Stomach (tissue), 19 donors: Measurements from ENCODE around the gene GPI. TPM values are rescaled to one million over a fixed set of nuclear protein-coding genes. Genes with fewer than 3 reads are reported as not detected.
A peak's percentile ranks its signal among the peaks of the same experiment; 100 is the strongest.

Experiments used
- DNase-seq, 2 donors: peaks; one replicate each; pipeline versions ENCODE4 v3.0.0 to v3.0.0-alpha.2; 2013 to 2019
- H3K27ac ChIP-seq, 5 donors: fragments of 200-600 bp in 4 of 5; sonication (generic) in 4 of 5; one replicate each; pipeline ENCODE4 v1.5.1; 2013 to 2019; ENCODE audit warnings: mild to moderate bottlenecking in 1 of 5, moderate library complexity in 1 of 5
- H3K27me3 ChIP-seq, 3 donors: fragments of 200-600 bp; sonication (generic); one replicate each; pipeline ENCODE4 v1.5.1; 2017 to 2019; ENCODE audit warnings: mixed run types in 1 of 3
- H3K36me3 ChIP-seq, 4 donors: fragments of 200-600 bp; sonication (generic); 1 replicate in 3 of 4; 2 replicates in 1 of 4; pipeline ENCODE4 v1.5.1; 2016 to 2019
- H3K4me1 ChIP-seq, 4 donors: fragments of 200-600 bp; sonication (generic); one replicate each; pipeline ENCODE4 v1.5.1; 2016 to 2019
- H3K4me3 ChIP-seq, 4 donors: fragments of 200-600 bp; sonication (generic) in 3 of 4; one replicate each; pipeline ENCODE4 v1.5.1; 2016 to 2019; ENCODE audit warnings: mild to moderate bottlenecking in 1 of 4
- H3K9me3 ChIP-seq, 4 donors: fragments of 200-600 bp; sonication (generic); one replicate each; pipeline ENCODE4 v1.5.1; 2016 to 2019
- EP300 ChIP-seq: sonication (generic); formaldehyde crosslinking; IDR thresholded peaks from one replicate; pipeline ENCODE4 v1.6.1; 2017; ENCODE audit warnings: antibody characterized with exemption
- POLR2A ChIP-seq, 4 donors: fragments of 450-650 bp; IDR thresholded peaks; one replicate each; pipeline ENCODE4 v1.6.1; 2016; ENCODE audit warnings: antibody characterized with exemption in 4 of 4, control low read depth in 2 of 4, mild to moderate bottlenecking in 1 of 4, moderate library complexity in 1 of 4
- POLR2AphosphoS5 ChIP-seq, 3 donors: sonication (generic); formaldehyde crosslinking; IDR thresholded peaks; one replicate each; pipeline ENCODE4 v1.6.1; 2016; ENCODE audit warnings: antibody characterized with exemption in 3 of 3
- WGBS, 5 donors: extraction: QIAGEN DNeasy Blood & Tissue Kit in 3 of 5; methylation state at CpG; one replicate each; pipeline versions ENCODE4 v1.1.5 to v1.1.7; 2013 to 2018; 5-methylcytosine and 5-hydroxymethylcytosine counted together
- intact Hi-C: fragments of 100-400 bp; cut with DNase I; formaldehyde crosslinking; loops from one replicate; pipeline ENCODE4 v1.15.1; 2023; ENCODE audit warnings: low total_unique reads
- long read RNA-seq, 10 donors: transcript quantifications; one replicate each; lab custom pipeline, GENCODE V29; 2026
- polyA plus RNA-seq, 3 donors: library from polyadenylated mRNA; stranded (reverse); fragments of 200-250 nt; gene quantifications; one replicate each; pipeline ENCODE4 v1.2.3, GENCODE V29; 2013
- total RNA-seq, 5 donors: library from RNA; depleted of rRNA; stranded (reverse); fragments of >200 nt; gene quantifications; one replicate each; pipeline versions ENCODE4 v1.1.0 to v1.2.3, GENCODE V29; 2014 to 2016
- TF ChIP-seq, protein P1 (sequence below), 7 experiments: fragments of 450-650 bp in 4 of 7; fragments of 200-600 bp in 3 of 7; sonication (generic) in 3 of 7; IDR thresholded peaks; one replicate each; pipeline ENCODE4 v1.5.1; 2016 to 2019; ENCODE audit warnings: antibody characterized with exemption in 7 of 7, control low read depth in 2 of 7, mild to moderate bottlenecking in 1 of 7
- donor health status: healthy with polysubstance abuse.
- donor health status: Bipolar disorder and iron deficiency.
- donor health status: healthy.

The GPI gene
- total RNA-seq = 100 to 1,000 TPM in 4 of 5 donors, 10 to 100 TPM in 1; 93.2 to 306 (median 110) TPM
- polyA plus RNA-seq = 10 to 100 TPM; 66.1 to 80.9 (median 67.8) TPM
- long read RNA-seq, donor 1, full-length matches to known transcripts = 18 of 18 reads
- long read RNA-seq, donor 1, partial matches to known transcripts = 0 of 18 reads
- long read RNA-seq, donor 1, other reads (novel, unspliced or antisense) = 0 of 18 reads
- long read RNA-seq, donor 2, full-length matches to known transcripts = 21 of 21 reads
- long read RNA-seq, donor 2, partial matches to known transcripts = 0 of 21 reads
- long read RNA-seq, donor 2, other reads (novel, unspliced or antisense) = 0 of 21 reads
- long read RNA-seq, donor 3, full-length matches to known transcripts = 25 of 25 reads
- long read RNA-seq, donor 3, partial matches to known transcripts = 0 of 25 reads
- long read RNA-seq, donor 3, other reads (novel, unspliced or antisense) = 0 of 25 reads
- long read RNA-seq, donor 4, full-length matches to known transcripts = 2 of 2 reads
- long read RNA-seq, donor 4, partial matches to known transcripts = 0 of 2 reads
- long read RNA-seq, donor 4, other reads (novel, unspliced or antisense) = 0 of 2 reads
- long read RNA-seq, donor 5, full-length matches to known transcripts = 18 of 24 reads
- long read RNA-seq, donor 5, partial matches to known transcripts = 6 of 24 reads
- long read RNA-seq, donor 5, other reads (novel, unspliced or antisense) = 0 of 24 reads
- long read RNA-seq, donor 6, full-length matches to known transcripts = 37 of 57 reads
- long read RNA-seq, donor 6, partial matches to known transcripts = 20 of 57 reads
- long read RNA-seq, donor 6, other reads (novel, unspliced or antisense) = 0 of 57 reads
- long read RNA-seq, donor 7, full-length matches to known transcripts = 28 of 39 reads
- long read RNA-seq, donor 7, partial matches to known transcripts = 11 of 39 reads
- long read RNA-seq, donor 7, other reads (novel, unspliced or antisense) = 0 of 39 reads
- long read RNA-seq, donor 8, full-length matches to known transcripts = 34 of 34 reads
- long read RNA-seq, donor 8, partial matches to known transcripts = 0 of 34 reads
- long read RNA-seq, donor 8, other reads (novel, unspliced or antisense) = 0 of 34 reads
- long read RNA-seq, donor 9, full-length matches to known transcripts = 36 of 62 reads
- long read RNA-seq, donor 9, partial matches to known transcripts = 26 of 62 reads
- long read RNA-seq, donor 9, other reads (novel, unspliced or antisense) = 0 of 62 reads
- long read RNA-seq, donor 10, full-length matches to known transcripts = 15 of 15 reads
- long read RNA-seq, donor 10, partial matches to known transcripts = 0 of 15 reads
- long read RNA-seq, donor 10, other reads (novel, unspliced or antisense) = 0 of 15 reads

DNA sequence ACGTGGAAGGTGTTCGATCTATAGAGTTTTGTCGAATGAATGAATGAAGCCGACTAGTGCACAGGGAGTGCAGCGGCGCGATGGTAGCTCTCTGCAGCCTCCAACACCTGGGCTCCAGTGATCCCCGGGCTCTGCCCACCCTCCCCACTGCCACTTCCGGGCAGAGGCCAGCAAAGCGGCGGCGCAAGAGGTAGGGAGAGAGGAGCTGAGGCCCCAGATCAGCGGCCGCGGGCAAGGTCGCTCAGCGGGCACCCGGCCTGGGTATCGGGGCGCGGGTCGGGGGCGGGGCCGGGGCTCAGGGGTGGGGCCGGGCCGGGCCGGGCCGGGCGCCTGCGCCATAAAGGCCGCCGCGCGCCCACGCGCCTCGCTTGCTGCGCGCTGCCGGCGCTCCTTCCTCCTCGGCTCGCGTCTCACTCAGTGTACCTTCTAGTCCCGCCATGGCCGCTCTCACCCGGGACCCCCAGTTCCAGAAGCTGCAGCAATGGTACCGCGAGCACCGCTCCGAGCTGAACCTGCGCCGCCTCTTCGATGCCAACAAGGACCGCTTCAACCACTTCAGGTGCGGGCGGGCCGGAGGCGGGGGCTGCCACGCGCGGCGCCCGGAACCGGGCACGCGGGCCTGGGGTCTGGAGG is at the start of gene GPI:
TSS of gene GPI (plus strand) at position 367 of the 633 bp plus-strand sequence. CDS start at position 438, 71 bp downstream.
- TF ChIP-seq EP300 (no peak), POLR2AphosphoS5 (IDR thresholded peaks at IDR 0.05) (peak in 2 of 3 donors; percentile 64 to 68), POLR2A (IDR thresholded peaks at IDR 0.05) (no peak)
- TF ChIP-seq, protein P1, sequence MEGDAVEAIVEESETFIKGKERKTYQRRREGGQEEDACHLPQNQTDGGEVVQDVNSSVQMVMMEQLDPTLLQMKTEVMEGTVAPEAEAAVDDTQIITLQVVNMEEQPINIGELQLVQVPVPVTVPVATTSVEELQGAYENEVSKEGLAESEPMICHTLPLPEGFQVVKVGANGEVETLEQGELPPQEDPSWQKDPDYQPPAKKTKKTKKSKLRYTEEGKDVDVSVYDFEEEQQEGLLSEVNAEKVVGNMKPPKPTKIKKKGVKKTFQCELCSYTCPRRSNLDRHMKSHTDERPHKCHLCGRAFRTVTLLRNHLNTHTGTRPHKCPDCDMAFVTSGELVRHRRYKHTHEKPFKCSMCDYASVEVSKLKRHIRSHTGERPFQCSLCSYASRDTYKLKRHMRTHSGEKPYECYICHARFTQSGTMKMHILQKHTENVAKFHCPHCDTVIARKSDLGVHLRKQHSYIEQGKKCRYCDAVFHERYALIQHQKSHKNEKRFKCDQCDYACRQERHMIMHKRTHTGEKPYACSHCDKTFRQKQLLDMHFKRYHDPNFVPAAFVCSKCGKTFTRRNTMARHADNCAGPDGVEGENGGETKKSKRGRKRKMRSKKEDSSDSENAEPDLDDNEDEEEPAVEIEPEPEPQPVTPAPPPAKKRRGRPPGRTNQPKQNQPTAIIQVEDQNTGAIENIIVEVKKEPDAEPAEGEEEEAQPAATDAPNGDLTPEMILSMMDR (IDR thresholded peaks at IDR 0.05) = no peak
- DNase-seq = peak; percentile 69 to 84
- Histone ChIP-seq H3K4me3 (peak within 1 kb of the TSS; percentile 92 to 99 (median 97)), H3K27me3 (no peaks in the 10 kb centered on the region), H3K4me1 (peaks cover 19 to 52% (median 45%) of the 10 kb centered on the region in 4 donors), H3K27ac (peak within 1 kb of the TSS; percentile 83 to 88 (median 87)), H3K9me3 (no peaks in the 10 kb centered on the region), H3K36me3 (peaks cover 16 to 35% (median 33%) of the 10 kb centered on the region in 4 donors)
- 0 to 1% (median 0%) methylated on average over 19 to 66 of the region's 67 CpGs for WGBS, 5 donors
- intact Hi-C loops = no loop called here

DNA sequence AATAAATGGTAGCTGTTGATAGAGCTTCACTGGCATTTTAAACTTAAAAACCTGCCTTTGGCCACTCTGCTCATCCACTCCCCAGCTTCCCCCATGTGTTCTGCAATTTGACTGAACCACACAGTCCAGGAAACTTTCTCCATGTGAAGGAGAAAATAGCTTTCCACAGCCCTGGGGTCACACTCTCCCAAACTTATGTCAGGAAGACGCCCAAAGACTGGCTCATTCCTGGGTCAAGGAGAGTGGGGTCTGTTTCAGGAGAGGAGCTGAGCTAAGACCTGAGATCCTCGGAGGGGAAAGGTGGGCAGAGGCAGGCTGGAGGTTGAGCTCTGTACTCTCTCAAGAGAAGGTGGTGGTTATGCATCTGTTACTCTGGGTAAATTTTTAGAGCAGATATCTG is 48.7 kb upstream of the GPI start:
- Histone ChIP-seq H3K27me3 (no peaks in the 10 kb centered on the region), H3K9me3 (no peaks in the 10 kb centered on the region), H3K36me3 (peaks cover under 1 to 16% (median 14%) of the 10 kb centered on the region in 4 donors), H3K4me3 (no peak overlapping the region), H3K4me1 (peaks cover 5 to 30% (median 14%) of the 10 kb centered on the region in 4 donors), H3K27ac (peak overlapping the region in 1 of 5 donors; percentile 58)
- intact Hi-C loops = no loop called here
- 93 to 98% (median 95%) methylated on average over 2 of the region's 2 CpGs for WGBS, 5 donors
- TF ChIP-seq POLR2AphosphoS5 (IDR thresholded peaks at IDR 0.05) (no peak), POLR2A (IDR thresholded peaks at IDR 0.05) (no peak), EP300 (no peak)
- TF ChIP-seq, protein P1 (IDR thresholded peaks at IDR 0.05) = no peak
- no peak for DNase-seq

DNA sequence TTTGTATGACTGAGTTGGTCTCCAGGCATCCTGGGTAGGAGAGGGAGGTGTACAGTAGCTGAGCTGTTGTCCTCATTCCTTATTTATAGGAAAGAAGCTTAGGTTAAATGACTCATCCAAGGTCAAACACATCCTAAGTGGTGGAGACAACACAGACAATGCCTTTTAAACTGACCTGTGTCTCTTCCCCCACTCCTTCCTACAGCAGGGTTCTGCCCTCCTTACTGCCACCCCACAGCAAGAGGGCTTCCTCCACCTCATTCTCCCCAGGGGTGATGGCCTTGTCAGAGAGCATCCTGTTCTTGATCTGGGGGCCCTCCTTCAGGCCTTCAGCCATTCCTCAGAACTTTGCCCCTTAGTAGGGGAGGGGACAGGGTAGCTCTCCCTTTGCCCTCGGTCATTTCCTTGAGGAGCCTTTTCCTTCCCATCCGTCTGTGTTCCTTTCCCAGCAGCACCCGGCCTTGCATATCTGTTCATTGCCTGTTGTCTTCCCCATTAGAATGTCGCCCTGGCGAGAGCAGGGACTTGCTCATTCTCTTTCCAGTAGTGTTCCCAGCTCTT is 48.2 kb upstream of the GPI start:
- intact Hi-C loops = no loop called here
- H3K27ac ChIP-seq = peak overlapping the region in 3 of 5 donors; percentile 6 to 58 (median 41)
- peaks cover 6 to 22% (median 20%) of the 10 kb centered on the region in 4 donors for H3K36me3 ChIP-seq
- TF ChIP-seq EP300 (no peak), POLR2A (IDR thresholded peaks at IDR 0.05) (no peak), POLR2AphosphoS5 (IDR thresholded peaks at IDR 0.05) (no peak)
- TF ChIP-seq, protein P1 (IDR thresholded peaks at IDR 0.05) = no peak
- H3K4me3 ChIP-seq = no peak overlapping the region
- WGBS, 5 donors = 63 to 89% (median 88%) methylated on average over 5 of the region's 5 CpGs
- no peak for DNase-seq
- no peaks in the 10 kb centered on the region for H3K27me3 ChIP-seq
- no peaks in the 10 kb centered on the region for H3K9me3 ChIP-seq
- H3K4me1 ChIP-seq = peaks cover 5 to 30% (median 14%) of the 10 kb centered on the region in 4 donors
